H9 (cell line): ENCODE data around the gene SAA1. TPM values are rescaled to one million over a fixed set of nuclear protein-coding genes. Genes with fewer than 3 reads are reported as not detected.
A peak's percentile ranks its signal among the peaks of the same experiment; 100 is the strongest.

Source experiments
- DNase-seq: peaks from one replicate; pipeline ENCODE4 v3.0.0-alpha.2; 2017
- H2AFZ ChIP-seq: one replicate; pipeline ENCODE4 v1.6.1; 2013; ENCODE audit warnings: mild to moderate bottlenecking, low read length, control low read depth, moderate library complexity
- H2AK5ac ChIP-seq: 2 replicates; pipeline ENCODE4 v1.6.1; 2013; ENCODE audit warnings: low read length, control low read depth, mixed read lengths; ENCODE audit not compliant: insufficient read length
- H2BK120ac ChIP-seq: one replicate; pipeline ENCODE4 v1.6.1; 2013; ENCODE audit warnings: low read depth, mild to moderate bottlenecking, low read length, control low read depth, inconsistent platforms; ENCODE audit not compliant: poor library complexity, severe bottlenecking
- H2BK12ac ChIP-seq: 2 replicates; pipeline ENCODE4 v1.6.1; 2013; ENCODE audit warnings: low read length, control low read depth, mixed read lengths, low read depth; ENCODE audit not compliant: insufficient read length
- H2BK15ac ChIP-seq: 2 replicates; pipeline ENCODE4 v1.6.1; 2013; ENCODE audit warnings: low read depth, low read length, control low read depth
- H2BK20ac ChIP-seq: one replicate; pipeline ENCODE4 v1.6.1; 2013; ENCODE audit warnings: low read depth, mild to moderate bottlenecking, low read length, control low read depth, inconsistent platforms; ENCODE audit not compliant: poor library complexity, severe bottlenecking
- H2BK5ac ChIP-seq: 2 replicates; pipeline ENCODE4 v1.6.1; 2013; ENCODE audit warnings: low read length, control low read depth, mixed read lengths; ENCODE audit not compliant: insufficient read length
- H3K14ac ChIP-seq: 2 replicates; pipeline ENCODE4 v1.6.1; 2013; ENCODE audit warnings: low read length, control low read depth; ENCODE audit not compliant: insufficient read depth
- H3K18ac ChIP-seq: 2 replicates; pipeline ENCODE4 v1.6.1; 2013; ENCODE audit warnings: low read depth, mild to moderate bottlenecking, mixed read lengths, low read length, control low read depth; ENCODE audit not compliant: insufficient read length
- H3K23ac ChIP-seq: 2 replicates; pipeline ENCODE4 v1.6.1; 2013; ENCODE audit warnings: low read length, control low read depth, mixed read lengths, low read depth; ENCODE audit not compliant: insufficient read length
- H3K23me2 ChIP-seq: 2 replicates; pipeline ENCODE4 v1.6.1; 2013; ENCODE audit warnings: low read depth, mild to moderate bottlenecking, mixed read lengths, low read length, control low read depth; ENCODE audit not compliant: insufficient read length, poor library complexity, severe bottlenecking
- H3K27ac ChIP-seq: 2 replicates; pipeline ENCODE4 v1.5.1; 2013; ENCODE audit warnings: low read length, control low read depth, mixed read lengths, low read depth; ENCODE audit not compliant: insufficient read length
- H3K27me3 ChIP-seq: 2 replicates; pipeline ENCODE4 v1.6.1; 2013; ENCODE audit warnings: low read length, control low read depth, inconsistent platforms; ENCODE audit not compliant: insufficient read depth
- H3K4ac ChIP-seq: 2 replicates; pipeline ENCODE4 v1.6.1; 2013; ENCODE audit warnings: low read depth, mild to moderate bottlenecking, control low read depth, inconsistent platforms, low read length, moderate library complexity
- H3K4me1 ChIP-seq: 2 replicates; pipeline ENCODE4 v1.6.1; 2013; ENCODE audit warnings: low read length, control low read depth, inconsistent platforms; ENCODE audit not compliant: insufficient read depth
- H3K4me2 ChIP-seq: 2 replicates; pipeline ENCODE4 v1.6.1; 2013; ENCODE audit warnings: low read length, control low read depth, mixed read lengths; ENCODE audit not compliant: insufficient read length, insufficient read depth
- H3K56ac ChIP-seq: 2 replicates; pipeline ENCODE4 v1.6.1; 2013; ENCODE audit warnings: low read depth, mild to moderate bottlenecking, mixed read lengths, low read length, control low read depth; ENCODE audit not compliant: insufficient read length
- H3K79me1 ChIP-seq: 2 replicates; pipeline ENCODE4 v1.6.1; 2013; ENCODE audit warnings: low read depth, mild to moderate bottlenecking, moderate library complexity, low read length, control low read depth, inconsistent platforms; ENCODE audit not compliant: insufficient read depth, poor library complexity, severe bottlenecking
- H3K79me2 ChIP-seq: 2 replicates; pipeline ENCODE4 v1.6.1; 2013; ENCODE audit warnings: low read length, control low read depth, inconsistent platforms; ENCODE audit not compliant: insufficient read depth
- H3K9ac ChIP-seq: 2 replicates; pipeline ENCODE4 v1.6.1; 2013; ENCODE audit warnings: low read length, control low read depth, mixed read lengths; ENCODE audit not compliant: insufficient read length; ENCODE audit errors: extremely low read depth
- H3K9me3 ChIP-seq: one replicate; pipeline ENCODE4 v1.6.1; 2013; ENCODE audit warnings: low read depth, low read length, inconsistent platforms; ENCODE audit not compliant: control insufficient read depth
- H3T11ph ChIP-seq: one replicate; pipeline ENCODE4 v1.6.1; 2013; ENCODE audit warnings: mild to moderate bottlenecking, low read length, control low read depth, inconsistent platforms
- H4K20me1 ChIP-seq: one replicate; pipeline ENCODE4 v1.6.1; 2013; ENCODE audit not compliant: control insufficient read depth, insufficient read length, insufficient read depth
- H4K5ac ChIP-seq: 2 replicates; pipeline ENCODE4 v1.6.1; 2013; ENCODE audit warnings: low read depth, mild to moderate bottlenecking, mixed read lengths, low read length, control low read depth; ENCODE audit not compliant: insufficient read length
- H4K8ac ChIP-seq: replicated peaks from 2 replicates; pipeline ENCODE4 v1.6.1; 2013; ENCODE audit warnings: low read length, control low read depth, mixed read lengths, low read depth; ENCODE audit not compliant: insufficient read length
- H4K91ac ChIP-seq: 2 replicates; pipeline ENCODE4 v1.6.1; 2013; ENCODE audit warnings: low read depth, mild to moderate bottlenecking, moderate library complexity, mixed read lengths, low read length, control low read depth; ENCODE audit not compliant: insufficient read length
- H3K27ac Mint-ChIP-seq, 3 experiments: 2 replicates in 2 of 3; 3 replicates in 1 of 3; pipeline ENCODE4 v1.8.0; 2020 to 2021; ENCODE audit warnings: mixed read lengths in 3 of 3, mild to moderate bottlenecking in 1 of 3, moderate library complexity in 1 of 3
- H3K27me3 Mint-ChIP-seq: 2 replicates; pipeline ENCODE4 v1.8.0; 2021; ENCODE audit warnings: low read depth, mild to moderate bottlenecking, moderate library complexity, mixed read lengths
- H3K36me3 Mint-ChIP-seq, 3 experiments: 2 replicates in 2 of 3; 3 replicates in 1 of 3; pipeline ENCODE4 v1.8.0; 2020 to 2021; ENCODE audit warnings: low read depth in 3 of 3, mixed read lengths in 3 of 3; ENCODE audit not compliant: insufficient read depth in 1 of 3
- H3K4me1 Mint-ChIP-seq, 2 experiments: 2 replicates each; pipeline ENCODE4 v1.8.0; 2020; ENCODE audit warnings: mixed read lengths in 2 of 2
- H3K4me3 Mint-ChIP-seq, 2 experiments: 2 replicates in 1 of 2; 3 replicates in 1 of 2; pipeline ENCODE4 v1.8.0; 2020 to 2021; ENCODE audit warnings: mild to moderate bottlenecking in 2 of 2, mixed read lengths in 2 of 2, moderate library complexity in 1 of 2
- H3K9me3 Mint-ChIP-seq, 2 experiments: 2 replicates in 1 of 2; 3 replicates in 1 of 2; pipeline ENCODE4 v1.8.0; 2020; ENCODE audit warnings: mild to moderate bottlenecking in 2 of 2, mixed read lengths in 2 of 2, moderate library complexity in 1 of 2
- CTCF ChIP-seq: fragments of 200-600 bp; sonication (generic); conservative IDR thresholded peaks from 3 replicates; pipeline ENCODE4 v1.8.0; 2021; ENCODE audit warnings: antibody characterized with exemption, mild to moderate bottlenecking
- WGBS: extraction: QIAGEN DNeasy Blood & Tissue Kit; methylation state at CpG from one replicate; pipeline ENCODE4 v1.1.7; 2013; ENCODE audit warnings: missing lambda C conversion rate, low lambda C conversion rate, mixed read lengths; ENCODE audit not compliant: insufficient read length; ENCODE audit errors: extremely low coverage; 5-methylcytosine and 5-hydroxymethylcytosine counted together
- total RNA-seq: library from RNA; stranded (reverse); gene quantifications from 2 replicates; pipeline ENCODE4 v1.2.1, GENCODE V29; 2021

SAA1 gene
- total RNA-seq, 1 experiment from 2014 or later = not detected

GRCh38 chr11:18235394-18236334 is 30.4 kb upstream of the SAA1 start:
- no peak overlapping the region for H2BK20ac ChIP-seq
- peaks cover 14% of the 10 kb centered on the region for H3K27me3 Mint-ChIP-seq
- H3K23me2 ChIP-seq = no peaks in the 10 kb centered on the region
- no peak overlapping the region for H4K8ac ChIP-seq
- H4K5ac ChIP-seq = no peak overlapping the region
- H3K4ac ChIP-seq = no peak overlapping the region
- no peak for DNase-seq
- H3K23ac ChIP-seq = no peak overlapping the region
- H3T11ph ChIP-seq = no peak overlapping the region
- WGBS = no CpG with 5 or more reads among the region's 8 CpGs
- H3K4me1 Mint-ChIP-seq = no peaks in the 10 kb centered on the region
- no peaks in the 10 kb centered on the region for H3K9me3 Mint-ChIP-seq
- no peak overlapping the region for H3K56ac ChIP-seq
- no peak overlapping the region for H3K27ac Mint-ChIP-seq
- H3K36me3 Mint-ChIP-seq = no peaks in the 10 kb centered on the region
- H3K27ac ChIP-seq = no peak overlapping the region
- H3K79me2 ChIP-seq = no peaks in the 10 kb centered on the region
- H3K9me3 ChIP-seq = no peaks in the 10 kb centered on the region
- H2AK5ac ChIP-seq = no peak overlapping the region
- no peak overlapping the region for H4K91ac ChIP-seq
- H2BK15ac ChIP-seq = no peak overlapping the region
- peak overlapping the region; percentile 37 for H2AFZ ChIP-seq
- H3K4me3 Mint-ChIP-seq = no peak overlapping the region
- no peaks in the 10 kb centered on the region for H3K4me1 ChIP-seq
- H2BK12ac ChIP-seq = no peak overlapping the region
- H3K9ac ChIP-seq = no peak overlapping the region
- no peaks in the 10 kb centered on the region for H3K27me3 ChIP-seq
- H2BK120ac ChIP-seq = no peak overlapping the region
- no peaks in the 10 kb centered on the region for H4K20me1 ChIP-seq
- H3K14ac ChIP-seq = no peak overlapping the region
- H2BK5ac ChIP-seq = no peak overlapping the region
- no peaks in the 10 kb centered on the region for H3K79me1 ChIP-seq
- TF ChIP-seq CTCF = no peak
- no peak overlapping the region for H3K18ac ChIP-seq
- no peak overlapping the region for H3K4me2 ChIP-seq
